Left lobe of liver (tissue), 2 donors: ENCODE data around the gene DNAH17. TPM values are rescaled to one million over a fixed set of nuclear protein-coding genes. Genes with fewer than 3 reads are reported as not detected.

Source experiments
- ATAC-seq: fragments of 200-7000 bp; cut with Tn5 transposase; one replicate; pipeline ENCODE4 v1.9.1; 2020; ENCODE audit warnings: mild to moderate bottlenecking, moderate library complexity
- DNase-seq: peaks from one replicate; pipeline ENCODE4 v3.0.0-alpha.2; 2020; ENCODE audit warnings: low spot score
- total RNA-seq: library from RNA; stranded (reverse); gene quantifications from one replicate; pipeline ENCODE4 v1.2.1, GENCODE V29; 2021
- donor health status: DM: no; HTN: no; CAD: no; lungs with moderate emphysema.
- donor health status: DM: no; HTN: yes; CAD: no.

Gene DNAH17
- total RNA-seq, 1 donor from 2014 or later: not detected

DNA sequence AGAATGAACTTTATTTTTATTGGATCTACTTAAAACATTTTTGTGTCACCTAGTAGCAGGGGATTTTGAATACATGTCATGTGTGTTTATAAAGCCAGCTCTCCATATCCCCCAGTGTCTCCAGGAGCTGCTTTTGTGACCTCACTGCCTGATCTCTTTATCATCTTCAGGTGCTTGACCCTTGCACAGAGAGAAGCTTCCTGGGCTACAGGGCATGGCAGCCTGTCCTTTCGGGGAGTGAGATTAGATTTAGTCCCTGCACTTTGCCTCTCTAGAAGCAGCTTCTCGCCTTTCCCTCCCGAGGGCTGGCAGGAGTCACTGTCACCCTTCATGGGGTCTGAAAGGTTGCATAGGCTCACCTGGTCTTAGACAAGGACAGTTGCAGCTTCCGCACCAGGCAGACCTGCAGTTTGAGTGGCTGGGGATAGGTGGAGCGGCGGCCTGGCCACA, 156.1 kb downstream of the DNAH17 start:
- DNase-seq (no peak), ATAC-seq (no peak)

- ATAC-seq (no peak), DNase-seq (no peak)
Measured at GRCh38 chr17:78419970-78420815, 157.0 kb downstream of the DNAH17 start.

GRCh38 chr17:78418326-78419026, 158.7 kb downstream of the DNAH17 start:
- ATAC-seq (no peak), DNase-seq (no peak)

DNA sequence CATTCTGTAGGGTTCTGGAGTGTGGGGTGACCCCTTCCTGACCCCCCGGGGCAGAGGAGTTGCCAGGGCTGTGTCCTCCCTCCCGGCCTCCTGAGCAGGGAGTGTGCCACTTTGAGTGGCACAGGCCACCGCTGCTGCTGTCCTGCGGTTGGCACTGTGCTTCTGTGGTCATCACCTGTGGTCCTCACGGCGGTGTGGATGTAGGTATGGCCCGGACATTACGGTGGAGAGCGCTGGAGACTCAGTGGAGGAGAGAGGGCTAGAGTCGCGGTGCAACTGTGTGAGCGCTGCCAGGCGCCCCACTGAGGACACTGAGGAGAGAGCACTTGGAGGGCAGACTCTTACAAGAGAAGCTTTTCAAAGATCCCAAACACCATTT, 159.7 kb downstream of the DNAH17 start:
- no peak for ATAC-seq
- no peak for DNase-seq

DNA sequence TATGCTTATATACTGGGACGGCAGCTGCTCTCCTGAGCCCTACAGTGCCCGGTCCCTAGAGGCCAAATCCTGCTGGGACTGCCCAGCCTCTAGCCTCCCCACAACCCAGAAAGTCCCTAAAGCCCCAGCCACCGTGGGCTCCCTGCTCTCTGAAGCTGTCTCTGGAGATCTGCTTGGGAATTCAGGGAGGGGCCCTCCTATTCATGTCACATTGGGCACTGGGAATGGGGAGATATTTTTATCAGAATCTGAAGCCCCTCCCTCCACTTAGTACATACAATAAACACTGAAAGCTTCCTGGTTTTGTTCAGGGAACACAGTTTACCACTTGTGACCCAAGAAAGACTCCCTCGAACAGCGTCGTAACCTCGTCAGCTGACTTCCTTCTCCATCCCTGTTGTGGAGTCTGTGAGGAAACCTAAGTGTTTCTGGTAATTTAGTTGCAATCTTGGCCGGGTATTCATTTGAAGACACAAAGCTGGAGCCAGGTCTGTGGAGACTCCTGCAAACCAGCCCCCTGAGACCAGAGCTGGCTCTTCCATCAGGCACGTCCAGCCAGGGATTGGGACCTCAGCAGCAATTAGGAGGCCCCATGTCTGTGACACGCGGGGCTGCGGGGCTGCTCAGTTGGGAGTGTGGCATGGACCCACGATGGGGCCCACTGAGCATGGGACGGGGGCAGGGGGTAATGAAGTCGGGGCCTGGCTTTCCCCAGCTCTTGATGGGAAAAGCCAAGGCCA, 160.2 kb downstream of the DNAH17 start:
- peak; percentile 45 for ATAC-seq
- DNase-seq: peak; percentile 50

DNA sequence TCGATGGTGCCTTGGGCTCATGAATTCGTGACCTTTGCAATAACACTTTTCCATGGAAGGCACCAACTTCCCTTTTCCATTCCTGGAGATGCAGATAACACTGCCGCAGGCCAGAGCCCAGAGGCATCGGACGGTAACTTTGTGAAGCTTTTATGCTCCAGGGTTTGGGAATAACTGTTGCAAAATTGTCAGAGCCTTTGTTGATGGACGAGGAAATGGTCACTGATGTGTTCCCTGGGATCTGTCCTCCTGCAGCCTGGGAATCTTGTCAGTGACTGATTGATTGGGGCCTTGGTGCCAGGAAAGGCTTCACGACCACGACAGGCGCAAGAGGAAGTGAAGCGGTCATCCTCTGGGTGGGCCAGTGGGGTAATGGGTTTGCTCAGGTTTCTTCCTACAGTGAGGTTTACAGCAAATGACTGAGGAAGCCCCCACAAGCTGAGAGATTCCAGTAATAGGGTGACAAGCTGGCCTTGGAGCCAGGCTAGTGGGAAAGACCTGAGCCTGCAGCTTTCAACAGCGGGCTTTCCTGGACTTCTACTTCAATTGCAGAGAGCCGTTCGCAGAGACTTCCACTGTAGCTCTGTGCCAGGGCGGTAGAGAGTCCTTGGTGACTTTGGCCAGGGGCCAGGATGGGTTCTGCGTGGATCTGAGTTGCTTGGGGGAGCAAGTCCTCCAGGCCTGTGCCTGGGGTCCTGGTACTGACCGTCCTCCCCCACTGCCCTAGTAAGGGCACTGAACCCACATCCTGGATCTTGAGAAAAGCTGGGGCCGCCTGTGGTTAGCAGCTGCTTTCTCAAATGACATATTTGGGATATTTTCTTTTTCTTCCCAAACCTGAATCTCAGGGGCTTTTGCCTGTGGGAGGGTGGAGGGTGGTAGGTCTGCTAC, 161.1 kb downstream of the DNAH17 start:
- DNase-seq: peak; percentile 55
- ATAC-seq: no peak

DNA sequence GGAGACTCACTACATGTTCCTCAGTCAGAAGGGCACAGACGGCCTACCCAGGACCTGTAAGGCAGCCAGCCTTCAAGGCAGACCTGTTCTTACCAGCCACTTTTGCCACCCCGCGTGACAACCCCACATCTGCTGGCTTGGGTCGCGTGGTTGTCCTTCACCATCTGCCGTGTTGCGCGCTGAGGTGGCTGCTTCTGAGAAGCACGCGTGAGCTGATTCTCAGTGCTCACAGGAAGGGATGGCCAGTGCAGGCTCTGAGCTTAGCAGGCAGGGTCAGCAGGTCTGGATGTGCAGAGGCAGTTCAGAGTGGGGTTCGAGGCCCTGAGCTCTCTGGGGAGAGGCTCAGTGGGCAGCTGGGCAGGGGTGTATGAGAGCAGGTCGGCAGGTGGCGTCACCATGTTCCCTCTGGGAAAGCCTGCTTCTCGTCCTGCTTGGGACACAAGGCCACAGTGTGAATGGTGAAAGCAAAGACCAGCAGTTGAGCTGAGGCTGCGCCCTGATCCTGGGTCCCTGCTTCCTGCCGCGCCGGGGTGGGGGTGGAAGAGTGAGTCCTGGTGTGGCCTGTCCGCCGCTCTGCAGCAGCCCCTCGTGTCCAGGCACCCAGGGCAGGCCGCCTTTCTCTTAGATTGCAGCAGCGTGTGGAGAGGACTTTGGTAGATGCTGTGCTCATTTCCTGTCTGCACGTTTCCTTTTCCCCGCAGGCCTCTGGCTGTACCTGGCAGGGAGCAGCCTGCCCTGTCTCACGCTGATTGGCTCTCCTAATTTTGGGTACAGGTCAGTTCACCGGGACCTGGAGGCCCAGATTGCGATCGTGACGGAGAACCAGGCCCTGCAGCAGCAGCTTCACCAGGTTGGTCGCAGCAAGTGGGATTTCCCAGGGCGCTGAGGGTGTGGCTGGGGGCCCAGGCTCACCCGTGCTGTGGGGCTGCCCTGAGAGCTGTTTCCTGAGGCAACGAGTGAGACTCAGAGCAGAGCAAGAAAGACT, 162.7 kb downstream of the DNAH17 start:
- no peak for DNase-seq
- no peak for ATAC-seq

DNA sequence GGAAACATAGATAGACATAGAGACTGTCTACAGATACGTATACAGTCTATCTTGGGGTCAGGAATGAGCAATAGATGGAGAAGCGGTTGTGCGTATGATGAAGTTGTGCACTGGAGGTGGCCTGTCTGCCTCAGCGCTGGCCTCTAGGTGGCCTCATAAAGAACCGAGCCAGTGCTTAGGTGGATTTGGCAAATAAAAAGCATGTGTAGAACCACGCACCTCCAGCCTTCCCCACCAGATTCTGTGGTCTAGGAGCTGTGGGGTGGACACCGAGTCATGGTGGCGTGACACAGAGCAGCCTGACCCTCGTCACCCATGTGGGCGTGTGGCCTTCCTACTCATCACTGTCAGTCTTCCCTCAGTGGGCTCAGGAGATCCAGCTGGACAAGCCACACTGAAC, 164.8 kb downstream of the DNAH17 start:
- ATAC-seq (no peak), DNase-seq (no peak)

DNA sequence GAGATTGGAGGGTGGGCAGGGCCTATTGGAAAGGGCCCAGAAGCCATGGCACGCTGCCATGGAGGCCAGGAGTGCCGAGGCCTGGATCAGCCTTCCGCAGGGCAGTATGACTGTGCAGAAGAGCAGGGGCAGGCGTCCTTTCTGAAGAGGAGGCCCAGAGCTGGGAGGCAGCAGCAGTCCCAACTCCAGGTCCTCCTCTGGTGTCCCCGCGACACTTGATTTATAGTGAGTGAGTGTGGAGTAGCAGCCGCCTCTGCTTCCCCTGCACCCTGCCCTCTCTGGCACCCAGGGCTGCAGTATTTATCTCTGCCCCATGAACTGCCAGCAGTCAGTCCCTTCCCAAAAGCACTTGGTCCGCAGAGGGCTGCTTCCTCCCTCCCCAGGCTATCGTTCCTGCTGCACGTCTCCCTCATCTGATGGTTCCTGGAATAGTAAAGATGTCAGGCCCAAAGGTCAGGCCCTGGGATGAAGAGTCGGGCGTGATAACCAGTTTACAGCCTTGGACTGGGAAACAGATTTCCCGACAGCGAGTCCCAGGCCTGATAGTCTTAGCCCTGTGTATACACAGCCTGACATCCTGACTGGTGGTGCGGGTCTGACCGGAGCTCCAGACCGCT, 165.8 kb downstream of the DNAH17 start:
- DNase-seq: no peak

GRCh38 chr17:78409191-78409928, 167.8 kb downstream of the DNAH17 start:
- ATAC-seq: peak; percentile 63
- DNase-seq: peak; percentile 67

More for the DNA sequence above, 165.8 kb downstream of the DNAH17 start:
- peak; percentile 58 for ATAC-seq

DNA sequence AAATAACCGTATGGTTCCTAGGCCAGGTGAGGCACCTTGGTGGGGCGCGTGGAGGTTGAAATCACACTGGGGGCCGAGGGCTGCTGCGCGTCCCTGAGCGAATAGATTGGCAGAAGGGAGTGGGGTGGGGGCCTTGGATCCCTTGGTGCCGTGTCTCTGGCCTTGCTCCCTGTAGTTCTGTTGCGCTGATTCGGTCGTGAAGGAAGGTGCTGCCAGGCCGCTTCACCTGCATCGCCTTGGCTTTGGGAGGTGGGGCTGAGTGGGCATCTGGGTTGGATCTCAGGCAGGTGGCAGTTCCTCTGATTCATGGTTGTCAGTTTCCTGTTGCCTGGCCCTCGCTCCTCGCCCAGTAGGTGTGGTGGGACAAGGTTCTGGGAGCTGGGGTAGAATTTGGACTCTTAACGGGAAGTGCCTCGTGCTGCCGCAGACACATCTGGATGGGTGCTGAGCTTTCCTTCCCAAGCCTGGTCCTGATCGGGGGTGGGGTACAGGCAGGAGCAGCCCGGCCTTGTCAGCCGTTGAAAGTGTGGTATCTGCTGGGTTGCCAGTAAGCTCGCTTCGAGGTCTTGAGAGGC, 168.6 kb downstream of the DNAH17 start:
- ATAC-seq (no peak), DNase-seq (no peak)

GRCh38 chr17:78407387-78408000, 169.7 kb downstream of the DNAH17 start:
- DNase-seq: no peak

GRCh38 chr17:78406920-78407319, 170.3 kb downstream of the DNAH17 start:
- no peak for ATAC-seq
- no peak for DNase-seq

More at GRCh38 chr17:78407387-78408000, 169.7 kb downstream of the DNAH17 start:
- no peak for ATAC-seq

DNA sequence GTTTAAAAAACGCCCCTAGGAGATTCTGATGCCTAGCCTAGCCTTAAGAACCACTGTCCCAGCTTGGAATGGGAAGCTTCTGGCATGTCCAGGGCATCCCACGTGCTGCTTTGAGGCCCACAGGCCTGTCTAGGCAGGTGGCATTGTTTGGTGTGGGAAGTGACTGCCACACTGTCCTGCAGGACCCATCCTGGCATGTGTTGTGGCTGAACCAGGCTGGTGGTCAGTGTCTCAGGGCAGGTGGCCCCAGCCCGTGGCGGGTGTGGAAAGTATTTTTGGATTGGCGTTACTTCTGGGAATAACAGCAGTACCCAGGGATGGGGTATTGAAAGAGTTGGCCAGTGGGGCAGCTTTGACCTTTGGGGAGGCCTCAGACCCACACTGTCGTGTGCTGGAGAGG, 170.8 kb downstream of the DNAH17 start:
- ATAC-seq: no peak
- no peak for DNase-seq

- ATAC-seq (no peak), DNase-seq (no peak)
Measured at GRCh38 chr17:78403822-78404221, 173.4 kb downstream of the DNAH17 start.

DNA sequence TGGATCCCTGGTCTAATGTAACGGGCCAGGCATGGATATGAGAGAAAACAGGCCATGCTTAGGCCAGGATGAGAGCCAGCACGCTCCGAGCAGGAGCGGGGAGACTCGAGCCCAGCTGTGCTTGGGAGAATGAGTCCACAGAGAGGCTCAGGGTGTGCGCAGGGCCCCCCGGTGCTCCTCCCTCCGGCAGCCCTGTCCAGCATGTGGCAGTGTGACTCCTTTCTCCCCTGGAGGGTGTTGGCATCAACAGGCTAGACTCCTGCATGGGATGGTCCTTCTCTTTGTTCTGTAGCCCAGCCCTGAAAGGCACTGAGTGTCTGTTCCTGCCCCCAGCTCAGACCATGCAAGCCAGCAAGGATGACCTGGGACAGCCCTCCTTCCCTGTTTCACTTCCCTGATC, 175.3 kb downstream of the DNAH17 start:
- no peak for DNase-seq
- ATAC-seq: no peak

DNA sequence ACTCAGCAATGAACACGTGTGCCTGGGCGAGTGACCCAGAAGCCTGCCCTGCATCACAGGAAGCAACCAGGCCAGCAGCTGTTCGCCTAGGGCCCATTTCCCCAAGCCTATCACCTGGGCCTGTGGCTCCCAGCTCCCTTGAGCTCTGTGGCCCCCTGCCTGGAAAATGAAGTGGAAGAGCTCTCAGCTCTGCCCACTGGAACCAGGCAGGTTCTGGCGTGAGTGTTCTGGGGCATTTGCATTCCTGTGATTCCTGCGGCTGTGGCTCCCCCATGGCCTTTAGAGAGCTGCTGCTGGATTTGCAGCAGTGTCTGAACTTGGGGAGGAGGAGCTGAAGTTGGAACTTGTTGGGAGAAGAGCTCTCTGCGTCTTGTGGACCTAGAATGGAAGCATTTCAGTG, 175.9 kb downstream of the DNAH17 start:
- ATAC-seq: no peak
- no peak for DNase-seq
